8988T (cell line): ENCODE results near the gene PNLDC1.

Experiments used
- DNase-seq: peaks from one replicate; pipeline ENCODE4 v3.0.0; 2011

PNLDC1 gene

GRCh38 chr6:159854959-159855358 is 54.9 kb downstream of the PNLDC1 start:
- no peak for DNase-seq

- no peak for DNase-seq
These were observed 58.2 kb downstream of the PNLDC1 start for GRCh38 chr6:159858259-159858658.

GRCh38 chr6:159860482-159860881 is 60.4 kb downstream of the PNLDC1 start:
- DNase-seq: no peak

- no peak for DNase-seq
These were observed 62.0 kb downstream of the PNLDC1 start for GRCh38 chr6:159862103-159862502.

GRCh38 chr6:159863341-159863740 is 63.3 kb downstream of the PNLDC1 start:
- peak; percentile 57 for DNase-seq

GRCh38 chr6:159865226-159865920 is 65.3 kb downstream of the PNLDC1 start:
- DNase-seq: no peak

- no peak for DNase-seq
These were observed 66.5 kb downstream of the PNLDC1 start for GRCh38 chr6:159866286-159867247.
